ENCODE results near the gene POLR2F. TPM values are rescaled to one million over a fixed set of nuclear protein-coding genes. Genes with fewer than 3 reads are reported as not detected.

POLR2F gene
- total and polyA plus RNA-seq, 4 donors = 21.4 to 152 (median 56.3) TPM

- no peak overlapping the region for H3K27ac ChIP-seq (ENCODE audit: low read depth in 1 of 2, low read length in 2 of 2)
- no peaks in the 10 kb centered on the region for H3K9me3 ChIP-seq (ENCODE audit: control insufficient read depth in 4 of 4, low read length in 3 of 4)
- no peak for DNase-seq (ENCODE audit: low spot score)
- no peak overlapping the region for H3K9ac ChIP-seq (ENCODE audit: low read depth in 1 of 2, low read length in 2 of 2)
- no peak overlapping the region for H3K4me3 ChIP-seq (ENCODE audit: low read depth in 1 of 3, low read length in 3 of 3)
- H3K27me3 ChIP-seq (ENCODE audit: control insufficient read depth in 4 of 4, insufficient read depth in 4 of 4, low read length in 3 of 4) = no peaks in the 10 kb centered on the region
- 74% methylated on average over 6 of the region's 6 CpGs for WGBS
- H3K4me1 ChIP-seq (ENCODE audit: control insufficient read depth in 4 of 4, insufficient read depth in 4 of 4, low read length in 3 of 4) = no peaks in the 10 kb centered on the region
- no peaks in the 10 kb centered on the region for H3K36me3 ChIP-seq (ENCODE audit: control insufficient read depth in 4 of 4, insufficient read depth in 3 of 4, low read depth in 1 of 4, low read length in 3 of 4)
- no peak for TF ChIP-seq TAF1 (conservative IDR thresholded peaks at IDR 0.05)
- no peak for TF ChIP-seq JUND (IDR thresholded peaks at IDR 0.05)
- no peak for TF ChIP-seq MAX (IDR thresholded peaks at IDR 0.05)
- TF ChIP-seq CTCF (IDR thresholded peaks at IDR 0.05; ENCODE audit: low read depth, low read length, missing input control) = no peak
- TF ChIP-seq HNF4A (conservative IDR thresholded peaks at IDR 0.05) = no peak
- TF ChIP-seq FOXA2 (IDR thresholded peaks at IDR 0.05) = no peak
- TF ChIP-seq SP1 (IDR thresholded peaks at IDR 0.05) = no peak
- no peak for TF ChIP-seq HNF4G (IDR thresholded peaks at IDR 0.05)
- TF ChIP-seq YY1 (IDR thresholded peaks at IDR 0.05) = no peak
- TF ChIP-seq NR2F2 (IDR thresholded peaks at IDR 0.05) = no peak
- no peak for TF ChIP-seq ATF3 (IDR thresholded peaks at IDR 0.05)
- no peak for TF ChIP-seq GABPA (IDR thresholded peaks at IDR 0.05 in 1 of 2, conservative IDR thresholded peaks at IDR 0.05 in 1 of 2)
- no peak for TF ChIP-seq REST (IDR thresholded peaks at IDR 0.05)
- no peak for TF ChIP-seq EGR1 (IDR thresholded peaks at IDR 0.05; ENCODE audit: low read depth in 2 of 2)
- no peak for TF ChIP-seq RAD21 (IDR thresholded peaks at IDR 0.05)
- no peak for TF ChIP-seq ZBTB33 (IDR thresholded peaks at IDR 0.05)
- no peak for TF ChIP-seq RXRA (IDR thresholded peaks at IDR 0.05)
- no peak for TF ChIP-seq FOXA1 (IDR thresholded peaks at IDR 0.05)
Measured at GRCh38 chr22:37991731-37992442, 38.4 kb downstream of the POLR2F start.
